Sigmoid colon (tissue), 7 donors: ENCODE results near the gene PTPN14. TPM values are rescaled to one million over a fixed set of nuclear protein-coding genes. Genes with fewer than 3 reads are reported as not detected.

ENCODE experiments used
- DNase-seq: peaks from one replicate; pipeline ENCODE4 v3.0.0-alpha.2; 2019
- H3K27ac ChIP-seq, 4 donors: fragments of 200-600 bp; sonication (generic); one replicate each; pipeline ENCODE4 v1.5.1; 2016 to 2019; ENCODE audit warnings: mild to moderate bottlenecking in 1 of 4
- H3K27me3 ChIP-seq, 3 donors: fragments of 200-600 bp; sonication (generic); one replicate each; pipeline ENCODE4 v1.5.1; 2019; ENCODE audit warnings: mild to moderate bottlenecking in 1 of 3
- H3K36me3 ChIP-seq, 4 donors: fragments of 200-600 bp; sonication (generic); one replicate each; pipeline ENCODE4 v1.5.1; 2016 to 2019
- H3K4me1 ChIP-seq, 4 donors: fragments of 200-600 bp; sonication (generic); one replicate each; pipeline ENCODE4 v1.5.1; 2017 to 2019
- H3K4me3 ChIP-seq, 4 donors: fragments of 200-600 bp; sonication (generic); one replicate each; pipeline ENCODE4 v1.5.1; 2017 to 2019; ENCODE audit warnings: mild to moderate bottlenecking in 2 of 4, moderate library complexity in 1 of 4
- H3K9me3 ChIP-seq, 4 donors: fragments of 200-600 bp in 3 of 4; sonication (generic) in 3 of 4; one replicate each; pipeline versions ENCODE4 v1.5.1 to v1.6.1; 2013 to 2019
- CTCF ChIP-seq, 4 experiments: fragments of 450-650 bp in 3 of 4; fragments of 200-600 bp in 1 of 4; IDR thresholded peaks; one replicate each; pipeline ENCODE4 v1.5.1; 2016 to 2019; ENCODE audit warnings: antibody characterized with exemption in 4 of 4, mild to moderate bottlenecking in 3 of 4, moderate library complexity in 2 of 4
- EP300 ChIP-seq, 4 donors: sonication (generic); formaldehyde crosslinking; IDR thresholded peaks; one replicate each; pipeline ENCODE4 v1.6.1; 2017; ENCODE audit warnings: antibody characterized with exemption in 4 of 4
- POLR2A ChIP-seq, 2 donors: fragments of 450-650 bp; IDR thresholded peaks; one replicate each; pipeline ENCODE4 v1.6.1; 2016; ENCODE audit warnings: antibody characterized with exemption in 2 of 2, mild to moderate bottlenecking in 2 of 2, moderate library complexity in 2 of 2
- POLR2AphosphoS5 ChIP-seq, 4 donors: sonication (generic); formaldehyde crosslinking; IDR thresholded peaks; one replicate each; pipeline ENCODE4 v1.6.1; 2017; ENCODE audit warnings: antibody characterized with exemption in 4 of 4
- WGBS, 2 donors: extraction: QIAGEN DNeasy Blood & Tissue Kit; methylation state at CpG; one replicate each; pipeline ENCODE4 v1.1.7; 2013; 5-methylcytosine and 5-hydroxymethylcytosine counted together
- intact Hi-C: fragments of 100-400 bp; cut with DNase I; formaldehyde crosslinking; loops from one replicate; pipeline ENCODE4 v1.15.1; 2023
- polyA plus RNA-seq, 3 donors: library from polyadenylated mRNA; stranded (reverse); fragments of 200-250 nt; gene quantifications; one replicate each; pipeline ENCODE4 v1.2.3, GENCODE V29; 2013
- total RNA-seq, 4 donors: library from RNA; depleted of rRNA; stranded (reverse); fragments of >200 nt; gene quantifications; one replicate each; pipeline ENCODE4 v1.1.0, GENCODE V29; 2016
- donor health status: healthy with polysubstance abuse.
- donor health status: Bipolar disorder and iron deficiency.
- donor health status: healthy.

Gene PTPN14
- total and polyA plus RNA-seq, 7 donors: 0.46 to 35.5 (median 20.1) TPM

- H3K4me3 ChIP-seq: no peak overlapping the region
- H3K36me3 ChIP-seq: no peaks in the 10 kb centered on the region
- DNase-seq: no peak
- H3K27ac ChIP-seq: no peak overlapping the region
- peaks cover 0 to 12% (median 10%) of the 10 kb centered on the region in 4 donors for H3K4me1 ChIP-seq
- H3K27me3 ChIP-seq: no peaks in the 10 kb centered on the region
- intact Hi-C loops: no loop called here
- TF ChIP-seq POLR2A (IDR thresholded peaks at IDR 0.05) (no peak), EP300 (IDR thresholded peaks at IDR 0.05) (no peak), POLR2AphosphoS5 (IDR thresholded peaks at IDR 0.05) (no peak), CTCF (IDR thresholded peaks at IDR 0.05) (no peak)
- 96% methylated on average over 4 of the region's 4 CpGs for WGBS, 2 donors
- H3K9me3 ChIP-seq: no peaks in the 10 kb centered on the region
Measured at GRCh38 chr1:214435867-214436266, 115.5 kb downstream of the PTPN14 start.

GRCh38 chr1:214432245-214432644 is 119.2 kb downstream of the PTPN14 start:
- intact Hi-C loops: no loop called here
- 84 to 90% methylated on average over 1 of the region's 1 CpG for WGBS, 2 donors
- H3K27me3 ChIP-seq: no peaks in the 10 kb centered on the region
- no peaks in the 10 kb centered on the region for H3K36me3 ChIP-seq
- H3K9me3 ChIP-seq: no peaks in the 10 kb centered on the region
- no peaks in the 10 kb centered on the region for H3K4me1 ChIP-seq
- DNase-seq: no peak
- TF ChIP-seq POLR2A (IDR thresholded peaks at IDR 0.05) (no peak), EP300 (IDR thresholded peaks at IDR 0.05) (no peak), CTCF (IDR thresholded peaks at IDR 0.05) (no peak), POLR2AphosphoS5 (IDR thresholded peaks at IDR 0.05) (no peak)
- H3K4me3 ChIP-seq: no peak overlapping the region
- H3K27ac ChIP-seq: no peak overlapping the region

DNA sequence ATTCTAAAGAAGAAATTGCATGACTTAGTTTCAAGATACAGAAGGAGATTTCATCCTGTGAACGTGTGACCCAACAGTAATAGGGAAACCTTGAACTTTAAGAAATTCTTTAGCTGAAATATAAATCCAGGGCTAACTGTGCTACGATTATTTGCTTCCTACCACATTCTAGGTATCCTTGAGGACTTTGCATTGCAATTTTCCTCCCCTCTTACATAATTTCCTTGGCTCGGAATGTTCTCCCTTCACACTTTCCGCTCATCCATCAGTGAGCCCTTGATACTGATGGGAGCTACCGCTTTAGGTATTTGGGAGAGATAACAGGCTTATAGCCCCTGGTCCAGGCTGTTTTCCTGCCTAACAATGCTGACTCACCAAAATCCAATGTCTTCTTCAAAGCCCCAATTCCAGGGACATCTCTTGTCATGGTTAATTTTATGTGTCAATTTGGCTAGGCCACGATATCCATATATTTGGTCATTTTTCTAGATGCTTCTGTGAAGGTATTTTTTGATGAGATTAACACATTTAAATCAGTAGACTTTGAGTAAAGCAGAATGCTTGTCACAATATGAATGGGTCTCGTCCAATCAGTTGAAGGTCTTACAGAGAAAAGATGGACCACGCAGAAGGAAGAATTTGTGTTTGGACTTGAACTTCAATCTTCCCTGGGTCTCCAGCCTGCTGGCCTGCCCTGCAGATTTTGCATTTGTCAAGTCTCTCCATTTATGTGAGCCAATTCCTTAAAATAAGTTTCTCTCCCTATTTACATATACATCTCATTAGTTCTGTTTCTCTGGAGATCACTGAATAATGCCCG is 121.2 kb downstream of the PTPN14 start:
- no peak overlapping the region for H3K27ac ChIP-seq
- no peak for DNase-seq
- no peaks in the 10 kb centered on the region for H3K27me3 ChIP-seq
- TF ChIP-seq POLR2A (IDR thresholded peaks at IDR 0.05) (no peak), CTCF (IDR thresholded peaks at IDR 0.05) (no peak), POLR2AphosphoS5 (IDR thresholded peaks at IDR 0.05) (no peak), EP300 (IDR thresholded peaks at IDR 0.05) (no peak)
- H3K4me3 ChIP-seq: no peak overlapping the region
- H3K4me1 ChIP-seq: peaks cover 0 to 4% (median 2%) of the 10 kb centered on the region in 4 donors
- intact Hi-C loops: no loop called here
- no peaks in the 10 kb centered on the region for H3K9me3 ChIP-seq
- no peaks in the 10 kb centered on the region for H3K36me3 ChIP-seq
- WGBS, 2 donors: 93 to 94% methylated on average over 9 of the region's 9 CpGs

- DNase-seq: no peak
- Histone ChIP-seq H3K9me3 (no peaks in the 10 kb centered on the region), H3K36me3 (no peaks in the 10 kb centered on the region), H3K27ac (no peak overlapping the region), H3K4me1 (peaks cover 0 to 4% (median 2%) of the 10 kb centered on the region in 4 donors), H3K4me3 (no peak overlapping the region), H3K27me3 (no peaks in the 10 kb centered on the region)
- no peak for TF ChIP-seq POLR2A (IDR thresholded peaks at IDR 0.05)
- TF ChIP-seq POLR2AphosphoS5 (IDR thresholded peaks at IDR 0.05): no peak
- TF ChIP-seq CTCF (IDR thresholded peaks at IDR 0.05): no peak
- TF ChIP-seq EP300 (IDR thresholded peaks at IDR 0.05): no peak
- intact Hi-C loops: no loop called here
- WGBS, 2 donors: 42 to 80% methylated on average over 7 of the region's 7 CpGs
Measured at GRCh38 chr1:214427871-214428277, 123.5 kb downstream of the PTPN14 start.
